ENCODE measurements around the gene RNFT1. TPM values are rescaled to one million over a fixed set of nuclear protein-coding genes. Genes with fewer than 3 reads are reported as not detected.

RNFT1 gene
- total RNA-seq, 1 experiment from 2014 or later, result 15.0 TPM

DNA sequence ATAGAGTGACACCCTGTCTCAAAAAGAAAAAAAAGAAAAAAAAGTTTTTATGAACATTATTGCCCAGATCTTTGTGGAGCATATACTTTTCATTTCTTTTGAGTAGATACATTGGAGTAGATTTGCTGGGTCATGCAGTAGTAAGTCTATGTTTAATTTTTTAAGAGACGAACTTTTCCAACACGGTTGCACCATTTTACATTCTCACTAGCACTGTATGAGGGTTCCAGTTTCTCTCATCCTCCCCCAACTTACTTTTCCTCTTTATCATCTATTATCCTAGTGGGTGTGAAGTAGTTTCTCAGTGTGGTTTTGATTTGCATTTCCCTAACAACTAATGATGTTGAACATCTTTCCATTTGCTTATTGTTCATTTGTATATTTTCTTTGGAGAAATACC lies 61.1 kb downstream of the RNFT1 start:
- BruUV-seq (replicated peaks), result no TSS peak
- CTCF ChIA-PET, result no interaction called here

More for the DNA sequence above, 61.1 kb downstream of the RNFT1 start:
- TF ChIP-seq, protein P1, sequence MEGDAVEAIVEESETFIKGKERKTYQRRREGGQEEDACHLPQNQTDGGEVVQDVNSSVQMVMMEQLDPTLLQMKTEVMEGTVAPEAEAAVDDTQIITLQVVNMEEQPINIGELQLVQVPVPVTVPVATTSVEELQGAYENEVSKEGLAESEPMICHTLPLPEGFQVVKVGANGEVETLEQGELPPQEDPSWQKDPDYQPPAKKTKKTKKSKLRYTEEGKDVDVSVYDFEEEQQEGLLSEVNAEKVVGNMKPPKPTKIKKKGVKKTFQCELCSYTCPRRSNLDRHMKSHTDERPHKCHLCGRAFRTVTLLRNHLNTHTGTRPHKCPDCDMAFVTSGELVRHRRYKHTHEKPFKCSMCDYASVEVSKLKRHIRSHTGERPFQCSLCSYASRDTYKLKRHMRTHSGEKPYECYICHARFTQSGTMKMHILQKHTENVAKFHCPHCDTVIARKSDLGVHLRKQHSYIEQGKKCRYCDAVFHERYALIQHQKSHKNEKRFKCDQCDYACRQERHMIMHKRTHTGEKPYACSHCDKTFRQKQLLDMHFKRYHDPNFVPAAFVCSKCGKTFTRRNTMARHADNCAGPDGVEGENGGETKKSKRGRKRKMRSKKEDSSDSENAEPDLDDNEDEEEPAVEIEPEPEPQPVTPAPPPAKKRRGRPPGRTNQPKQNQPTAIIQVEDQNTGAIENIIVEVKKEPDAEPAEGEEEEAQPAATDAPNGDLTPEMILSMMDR (IDR thresholded peaks at IDR 0.05; ENCODE audit: unreplicated experiment), result no peak
- no peak for DNase-seq
- Mint-ChIP-seq H3K4me1 (ENCODE audit: low read depth, unreplicated experiment) (no peaks in the 10 kb centered on the region), H3K27ac (ENCODE audit: unreplicated experiment) (no peak overlapping the region), H3K4me3 (ENCODE audit: low read depth, unreplicated experiment) (no peak overlapping the region), H3K9me3 (ENCODE audit: low read depth, unreplicated experiment) (no peaks in the 10 kb centered on the region), H3K27me3 (ENCODE audit: unreplicated experiment) (no peaks in the 10 kb centered on the region), H3K36me3 (ENCODE audit: insufficient read depth, unreplicated experiment) (no peaks in the 10 kb centered on the region)
- intact Hi-C loops (cut with micrococcal nuclease; ENCODE audit: unreplicated experiment), result no loop called here

Other genes with a start within 250 kb of the RNFT1 start
- gene TUBD1, start 71.8 kb downstream of the RNFT1 start, total RNA-seq (2022), result 5.0 and 12.6 TPM in 2 replicates
- gene RPS6KB1, start 71.6 kb downstream of the RNFT1 start, total RNA-seq (2022), result 29.9 and 34.5 TPM in 2 replicates
- gene HEATR6, start 114.2 kb upstream of the RNFT1 start, total RNA-seq (2022), result 8.9 and 13.1 TPM in 2 replicates
- gene CA4, start 185.2 kb upstream of the RNFT1 start, total RNA-seq (2022), result 0.78 and 1.1 TPM in 2 replicates

Data from Calu3 (cell line).